ENCODE data around the gene AGPAT1.

The AGPAT1 gene

GRCh38 chr6:32154514-32155161 lies 21.2 kb downstream of the AGPAT1 start:
- H3K9me2 ChIP-seq (replicated peaks; ENCODE audit: insufficient read depth, low read length): no peaks in the 10 kb centered on the region
- H3K27ac ChIP-seq (ENCODE audit: low read depth, low read length): no peak overlapping the region
- H3K9ac ChIP-seq (ENCODE audit: low read length): peak overlapping the region; percentile 61
- H2AFZ ChIP-seq (ENCODE audit: low read depth, low read length, severe bottlenecking): peak overlapping the region; percentile 78
- peak overlapping the region; percentile 62 for H3K4me2 ChIP-seq (ENCODE audit: low read depth, low read length, poor library complexity, severe bottlenecking)
- H3K36me3 ChIP-seq (ENCODE audit: low read length): 0 out of 2 replicates have a peak, but pooled peaks cover 3% of the 10 kb centered on the region
- no peaks in the 10 kb centered on the region for H3K79me2 ChIP-seq (ENCODE audit: insufficient read depth, low read length)
- H4K20me1 ChIP-seq (ENCODE audit: low read depth, low read length): no peaks in the 10 kb centered on the region
- peak overlapping the region; percentile 61 for H3K4me3 ChIP-seq (ENCODE audit: insufficient read depth, low read length, poor library complexity, severe bottlenecking)
- TF ChIP-seq EZH2phosphoT487 (conservative IDR thresholded peaks at IDR 0.05; ENCODE audit: low read length) (no peak), CTCF (IDR thresholded peaks at IDR 0.05; ENCODE audit: insufficient read depth, low read length, poor library complexity, severe bottlenecking) (peak; percentile 85)
- no peaks in the 10 kb centered on the region for H3K27me3 ChIP-seq (ENCODE audit: low read length)
- H3K9me3 ChIP-seq (ENCODE audit: insufficient read depth, low read length): no peaks in the 10 kb centered on the region
- peaks cover 8% of the 10 kb centered on the region; the same call in 1 of the 2 replicates for H3F3A ChIP-seq (ENCODE audit: insufficient read depth)

GRCh38 chr6:32153564-32154513 lies 22.0 kb downstream of the AGPAT1 start, which contains the start of gene PPT2:
Gene PPT2 (plus strand): TSS chr6:32154141. CDS start chr6:32154595, 454 bp downstream.
- H3K4me2 ChIP-seq (ENCODE audit: low read depth, low read length, poor library complexity, severe bottlenecking): peak within 1 kb of the TSS; percentile 62
- H3K4me3 ChIP-seq (ENCODE audit: insufficient read depth, low read length, poor library complexity, severe bottlenecking): peak within 1 kb of the TSS; percentile 61
- no peak for TF ChIP-seq CTCF (IDR thresholded peaks at IDR 0.05; ENCODE audit: insufficient read depth, low read length, poor library complexity, severe bottlenecking)
- no peak for TF ChIP-seq EZH2phosphoT487 (conservative IDR thresholded peaks at IDR 0.05; ENCODE audit: low read length)
- peak within 1 kb of the TSS; percentile 78 for H2AFZ ChIP-seq (ENCODE audit: low read depth, low read length, severe bottlenecking)
- H4K20me1 ChIP-seq (ENCODE audit: low read depth, low read length): no peaks in the 10 kb centered on the region
- H3K27me3 ChIP-seq (ENCODE audit: low read length): no peaks in the 10 kb centered on the region
- H3K36me3 ChIP-seq (ENCODE audit: low read length): 0 out of 2 replicates have a peak, but pooled peaks cover 3% of the 10 kb centered on the region
- no peak within 1 kb of the TSS for H3K27ac ChIP-seq (ENCODE audit: low read depth, low read length)
- no peaks in the 10 kb centered on the region for H3K9me2 ChIP-seq (replicated peaks; ENCODE audit: insufficient read depth, low read length)
- peaks cover 8% of the 10 kb centered on the region; the same call in 1 of the 2 replicates for H3F3A ChIP-seq (ENCODE audit: insufficient read depth)
- no peaks in the 10 kb centered on the region for H3K79me2 ChIP-seq (ENCODE audit: insufficient read depth, low read length)
- peak within 1 kb of the TSS; percentile 61 for H3K9ac ChIP-seq (ENCODE audit: low read length)
- no peaks in the 10 kb centered on the region for H3K9me3 ChIP-seq (ENCODE audit: insufficient read depth, low read length)

GRCh38 chr6:32152769-32153563 lies 22.9 kb downstream of the AGPAT1 start:
- H3F3A ChIP-seq (ENCODE audit: insufficient read depth): peaks cover 8% of the 10 kb centered on the region; the same call in 1 of the 2 replicates
- no peaks in the 10 kb centered on the region for H3K79me2 ChIP-seq (ENCODE audit: insufficient read depth, low read length)
- H4K20me1 ChIP-seq (ENCODE audit: low read depth, low read length): no peaks in the 10 kb centered on the region
- H3K4me3 ChIP-seq (ENCODE audit: insufficient read depth, low read length, poor library complexity, severe bottlenecking): no peak overlapping the region
- H3K27ac ChIP-seq (ENCODE audit: low read depth, low read length): no peak overlapping the region
- no peaks in the 10 kb centered on the region for H3K9me3 ChIP-seq (ENCODE audit: insufficient read depth, low read length)
- no peaks in the 10 kb centered on the region for H3K9me2 ChIP-seq (replicated peaks; ENCODE audit: insufficient read depth, low read length)
- peak overlapping the region; percentile 78 for H2AFZ ChIP-seq (ENCODE audit: low read depth, low read length, severe bottlenecking)
- no peak overlapping the region for H3K4me2 ChIP-seq (ENCODE audit: low read depth, low read length, poor library complexity, severe bottlenecking)
- no peak for TF ChIP-seq CTCF (IDR thresholded peaks at IDR 0.05; ENCODE audit: insufficient read depth, low read length, poor library complexity, severe bottlenecking)
- TF ChIP-seq EZH2phosphoT487 (conservative IDR thresholded peaks at IDR 0.05; ENCODE audit: low read length): no peak
- H3K27me3 ChIP-seq (ENCODE audit: low read length): no peaks in the 10 kb centered on the region
- H3K36me3 ChIP-seq (ENCODE audit: low read length): no peaks in the 10 kb centered on the region
- no peak overlapping the region for H3K9ac ChIP-seq (ENCODE audit: low read length)
